GM12878 (cell line): ENCODE data around the gene GNA14. TPM values are rescaled to one million over a fixed set of nuclear protein-coding genes. Genes with fewer than 3 reads are reported as not detected.

Source experiments
- ATAC-seq: fragments of 200-7000 bp; cut with Tn5 transposase; 3 replicates; pipeline ENCODE4 v1.9.1; 2020; ENCODE audit warnings: mild to moderate bottlenecking, moderate library complexity
- BruUV-seq: library from RNA; stranded (reverse); fragments of 400-500 nt; replicated peaks from 2 replicates; lab custom pipeline; 2021; lab: Mats Ljungman, UMichigan
- CTCF ChIA-PET: fragments of 300-600 bp; sonication (Branson Sonifier 250); formaldehyde crosslinking; extraction: SDS; loops from one replicate; lab custom pipeline; 2021; ENCODE audit warnings: inconsistent platforms; lab: Yijun Ruan, JAX
- POLR2A ChIA-PET: fragments of 350-600 bp; formaldehyde crosslinking; extraction: SDS; loops from one replicate; lab custom pipeline; 2021; ENCODE audit warnings: inconsistent platforms; lab: Charles Lee
- RAD21 ChIA-PET: fragments of 300-600 bp; sonication (Branson Sonifier 250); formaldehyde crosslinking; loops from one replicate; lab custom pipeline; 2023; ENCODE audit warnings: antibody characterized with exemption; ENCODE audit not compliant: unreplicated experiment; lab: Charles Lee
- SMC1A ChIA-PET: fragments of 300-600 bp; sonication (Branson Sonifier 250); formaldehyde crosslinking; loops from one replicate; lab custom pipeline; 2023; ENCODE audit not compliant: unreplicated experiment, uncharacterized antibody; lab: Charles Lee
- DNase-seq: peaks from one replicate; pipeline ENCODE4 v3.0.0-alpha.2; 2011; ENCODE audit warnings: low read depth, low spot score
- FAIRE-seq: peaks from 3 replicates; lab custom pipeline; 2011; peaks lifted over from hg19 to GRCh38; lab: Jason Lieb, UNC
- H2AFZ ChIP-seq: 2 replicates; pipeline ENCODE4 v1.6.0; 2011; ENCODE audit warnings: low read depth, low read length, control low read depth; ENCODE audit not compliant: control insufficient read depth
- H3K27ac ChIP-seq: 2 replicates; pipeline ENCODE4 v1.5.1; 2011; ENCODE audit warnings: control low read depth; ENCODE audit not compliant: control insufficient read depth, insufficient read depth
- H3K27me3 ChIP-seq, 2 experiments: replicated peaks in 1 of 2; 2 replicates each; pipeline versions ENCODE4 v1.6.0 to v1.6.1; 2011; ENCODE audit warnings: low read length in 1 of 2; ENCODE audit not compliant: control insufficient read depth in 2 of 2, insufficient read depth in 2 of 2
- H3K36me3 ChIP-seq, 2 experiments: 2 replicates each; pipeline ENCODE4 v1.5.1; 2011; ENCODE audit warnings: low read length in 1 of 2; ENCODE audit not compliant: control insufficient read depth in 2 of 2, insufficient read depth in 2 of 2
- H3K4me1 ChIP-seq: 2 replicates; pipeline ENCODE4 v1.6.1; 2011; ENCODE audit warnings: mild to moderate bottlenecking, low read length, moderate library complexity, mixed read lengths; ENCODE audit not compliant: control insufficient read depth, insufficient read depth
- H3K4me2 ChIP-seq: 2 replicates; pipeline ENCODE4 v1.6.0; 2011; ENCODE audit warnings: control low read depth; ENCODE audit not compliant: control insufficient read depth, insufficient read depth
- H3K4me3 ChIP-seq: fragments of 200-600 bp; sonication (generic); 2 replicates; pipeline ENCODE4 v1.5.1; 2016
- H3K79me2 ChIP-seq: 2 replicates; pipeline ENCODE4 v1.6.0; 2011; ENCODE audit warnings: low read length; ENCODE audit not compliant: control insufficient read depth, insufficient read depth
- H3K9ac ChIP-seq: 2 replicates; pipeline ENCODE4 v1.8.0; 2011; ENCODE audit warnings: low read length, control low read depth, mixed read lengths; ENCODE audit not compliant: control insufficient read depth, insufficient read depth
- H3K9me3 ChIP-seq: replicated peaks from 3 replicates; pipeline ENCODE4 v1.5.1; 2011; ENCODE audit warnings: mild to moderate bottlenecking, low read length; ENCODE audit not compliant: control insufficient read depth, insufficient read depth
- H4K20me1 ChIP-seq: 2 replicates; pipeline ENCODE4 v1.6.0; 2011; ENCODE audit not compliant: control insufficient read depth, insufficient read depth
- CBFB ChIP-seq: IDR thresholded peaks from 2 replicates; pipeline ENCODE4 v1.6.1; 2016; ENCODE audit warnings: antibody characterized with exemption, low read depth
- CHD2 ChIP-seq: IDR thresholded peaks from 2 replicates; pipeline ENCODE4 v1.6.1; 2011; ENCODE audit warnings: low read depth, low read length, improper control_type of control experiment, borderline replicate concordance
- ELK1 ChIP-seq: IDR thresholded peaks from 2 replicates; pipeline ENCODE4 v1.6.1; 2012; ENCODE audit warnings: low read depth, low read length, improper control_type of control experiment
- ESRRA ChIP-seq: IDR thresholded peaks from 2 replicates; pipeline ENCODE4 v1.6.1; 2012; ENCODE audit warnings: mild to moderate bottlenecking, low read length, improper control_type of control experiment
- GABPA ChIP-seq: IDR thresholded peaks from 2 replicates; pipeline ENCODE4 v1.6.1; 2014; ENCODE audit warnings: antibody characterized with exemption, low read depth, mild to moderate bottlenecking, inconsistent platforms
- GATAD2B ChIP-seq: fragments of 450-650 bp; conservative IDR thresholded peaks from 2 replicates; pipeline ENCODE4 v1.6.1; 2017; ENCODE audit warnings: low read depth, mild to moderate bottlenecking, moderate library complexity
- KLF5 ChIP-seq: fragments of 450-650 bp; IDR thresholded peaks from 2 replicates; pipeline ENCODE4 v1.6.1; 2014; ENCODE audit warnings: mild to moderate bottlenecking; ENCODE audit not compliant: partially characterized antibody
- LARP7 ChIP-seq: fragments of 450-650 bp; IDR thresholded peaks from 2 replicates; pipeline ENCODE4 v1.6.1; 2017; ENCODE audit warnings: mild to moderate bottlenecking
- NFYA ChIP-seq: IDR thresholded peaks from 2 replicates; pipeline ENCODE4 v1.6.1; 2011; ENCODE audit warnings: low read depth, mild to moderate bottlenecking, low read length, improper control_type of control experiment, borderline replicate concordance
- NR2C2 ChIP-seq: IDR thresholded peaks from 2 replicates; pipeline ENCODE4 v1.6.1; 2011; ENCODE audit warnings: borderline replicate concordance, low read depth; ENCODE audit not compliant: control insufficient read depth, insufficient read length
- RUNX3 ChIP-seq: IDR thresholded peaks from 2 replicates; pipeline ENCODE4 v1.6.1; 2012; ENCODE audit warnings: low read length, inconsistent platforms
- SIX5 ChIP-seq: IDR thresholded peaks from 2 replicates; pipeline ENCODE4 v1.6.1; 2011; ENCODE audit warnings: mild to moderate bottlenecking, low read depth, low read length, moderate library complexity; ENCODE audit not compliant: severe bottlenecking
- SP1 ChIP-seq: IDR thresholded peaks from one replicate; pipeline ENCODE4 v1.6.1; 2011; ENCODE audit warnings: low read depth, low read length
- SREBF1 ChIP-seq: IDR thresholded peaks from 2 replicates; pipeline ENCODE4 v1.6.1; 2012; ENCODE audit warnings: mild to moderate bottlenecking, low read length
- SUZ12 ChIP-seq: fragments of 200-600 bp; sonication (generic); IDR thresholded peaks from one replicate; pipeline ENCODE4 v1.6.1; 2018; ENCODE audit warnings: antibody characterized with exemption, mild to moderate bottlenecking; ENCODE audit not compliant: unreplicated experiment
- TBL1XR1 ChIP-seq: IDR thresholded peaks from 2 replicates; pipeline ENCODE4 v1.6.1; 2012; ENCODE audit warnings: low read depth, low read length, improper control_type of control experiment
- ZNF217 ChIP-seq: fragments of 450-650 bp; IDR thresholded peaks from 2 replicates; pipeline ENCODE4 v1.6.1; 2017; ENCODE audit warnings: antibody characterized with exemption, mild to moderate bottlenecking
- ZNF24 ChIP-seq: fragments of 450-650 bp; IDR thresholded peaks from 2 replicates; pipeline ENCODE4 v1.6.1; 2017; ENCODE audit warnings: antibody characterized with exemption, mild to moderate bottlenecking
- WGBS: methylation state at CpG from one replicate; pipeline ENCODE4 v1.1.6; 2016; ENCODE audit warnings: low lambda C conversion rate; ENCODE audit not compliant: insufficient replicate concordance, insufficient coverage; ENCODE audit errors: missing lambda C conversion rate; 5-methylcytosine and 5-hydroxymethylcytosine counted together
- in situ Hi-C: fragments of 300-500 bp; cut with MboI; formaldehyde crosslinking; loops from 9 replicates; pipeline ENCODE4 v1.14.3; 2018; ENCODE audit warnings: mixed read lengths
- intact Hi-C: fragments of 100-400 bp; cut with micrococcal nuclease; formaldehyde crosslinking; loops from one replicate; pipeline ENCODE4 v1.14.2; 2022; ENCODE audit not compliant: unreplicated experiment
- polyA plus RNA-seq, 11 experiments: library from polyadenylated mRNA; depleted of rRNA in 4 of 11; unstranded in 6 of 11; stranded (reverse) in 5 of 11; fragments of >200 nt; fragmentation: Nextera tagmentation in 4 of 11; fragmentation: Illumina TruSeq in 1 of 11; extraction: Ambion mirVana in 4 of 11; extraction: Trizol in 1 of 11; gene quantifications; 1 replicate in 1 of 11; 2 replicates in 10 of 11; pipeline versions ENCODE4 v1.2.1 to v1.2.3, GENCODE V29; 2011 to 2016; ENCODE audit warnings: inconsistent platforms in 2 of 11, missing spikeins in 2 of 11, low read depth in 1 of 11
- total RNA-seq, 4 experiments: library from RNA; depleted of rRNA in 3 of 4; stranded (reverse); fragments of >200 nt in 3 of 4; fragmentation: Illumina TruSeq in 1 of 4; extraction: Trizol in 1 of 4; gene quantifications; 2 replicates each; pipeline versions ENCODE4 v1.2.1 to v1.2.3, GENCODE V29; 2013 to 2021
- TF ChIP-seq, protein P1 (sequence below): IDR thresholded peaks from 2 replicates; pipeline ENCODE4 v1.6.1; 2011; ENCODE audit warnings: borderline replicate concordance, low read depth, mild to moderate bottlenecking, moderate library complexity, mixed read lengths, low read length; ENCODE audit not compliant: insufficient read depth; ENCODE audit errors: extremely low read length

GNA14 gene
- total and polyA plus RNA-seq, 10 of the 15 experiments (the other 5 are each of a cell fraction or from before 2014, with no cell fraction given), result 0.17 TPM; not detected in 9

DNA sequence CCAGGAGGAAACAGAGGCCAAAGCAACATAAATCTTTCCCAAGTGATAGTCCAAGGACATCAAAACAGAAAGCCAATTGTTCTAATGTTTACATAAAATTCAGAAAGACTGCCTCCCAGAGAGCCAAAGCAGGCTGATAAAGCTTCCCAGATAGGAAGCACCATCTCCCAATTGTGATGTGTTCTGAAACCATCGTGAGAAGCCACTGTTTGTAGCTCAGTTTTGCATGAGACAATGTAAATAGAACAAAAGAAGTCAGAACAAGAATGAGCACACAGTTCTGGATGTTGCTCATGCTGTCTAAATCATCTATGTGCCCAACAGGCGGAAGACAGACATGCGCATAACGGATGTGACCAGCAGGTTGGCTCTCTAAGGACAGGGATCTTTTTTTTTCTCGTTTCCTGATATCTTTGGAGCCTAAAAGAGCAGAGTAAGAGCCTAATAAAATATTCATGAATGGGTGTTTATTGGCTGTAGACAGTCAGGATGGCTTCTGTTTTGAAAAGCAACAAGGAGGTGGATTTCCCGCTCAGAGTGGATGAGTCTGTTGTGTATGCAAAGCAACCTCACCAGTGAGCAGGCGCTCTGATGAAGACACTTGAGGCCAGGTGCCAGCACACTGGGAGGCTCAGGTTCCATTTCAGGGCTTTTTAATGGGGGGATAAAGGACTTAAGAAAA lies 113.6 kb downstream of the GNA14 start (continued):
- TF ChIP-seq CBFB (no peak), NFYA (no peak), ELK1 (no peak)

- RAD21 ChIA-PET, result no interaction called here
- Histone ChIP-seq H2AFZ (no peak overlapping the region), H3K36me3 (no peaks in the 10 kb centered on the region), H4K20me1 (no peaks in the 10 kb centered on the region), H3K4me1 (no peaks in the 10 kb centered on the region), H3K9me3 (no peaks in the 10 kb centered on the region), H3K9ac (no peak overlapping the region), H3K4me2 (no peak overlapping the region), H3K4me3 (no peak overlapping the region), H3K27ac (no peak overlapping the region), H3K27me3 (no peaks in the 10 kb centered on the region), H3K79me2 (no peaks in the 10 kb centered on the region)
- no peak for TF ChIP-seq SUZ12
- no peak for TF ChIP-seq LARP7
- TF ChIP-seq ESRRA, result no peak
- TF ChIP-seq ZNF24, result no peak
- TF ChIP-seq SREBF1, result no peak
- no peak for TF ChIP-seq NR2C2
- TF ChIP-seq TBL1XR1, result no peak
- TF ChIP-seq, protein P1, sequence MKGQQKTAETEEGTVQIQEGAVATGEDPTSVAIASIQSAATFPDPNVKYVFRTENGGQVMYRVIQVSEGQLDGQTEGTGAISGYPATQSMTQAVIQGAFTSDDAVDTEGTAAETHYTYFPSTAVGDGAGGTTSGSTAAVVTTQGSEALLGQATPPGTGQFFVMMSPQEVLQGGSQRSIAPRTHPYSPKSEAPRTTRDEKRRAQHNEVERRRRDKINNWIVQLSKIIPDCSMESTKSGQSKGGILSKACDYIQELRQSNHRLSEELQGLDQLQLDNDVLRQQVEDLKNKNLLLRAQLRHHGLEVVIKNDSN, result no peak
- no peak for TF ChIP-seq SP1
- TF ChIP-seq RUNX3, result no peak
- TF ChIP-seq KLF5, result no peak
- TF ChIP-seq GABPA, result no peak
- TF ChIP-seq SIX5, result no peak
- no peak for TF ChIP-seq GATAD2B
- no peak for TF ChIP-seq ZNF217
- TF ChIP-seq CHD2, result no peak
- in situ Hi-C loops, result no loop called here
- no TSS peak for BruUV-seq
- SMC1A ChIA-PET, result no interaction called here
- CTCF ChIA-PET, result no interaction called here
- no peak for DNase-seq
- POLR2A ChIA-PET, result no interaction called here
- intact Hi-C loops, result no loop called here
- no peak for ATAC-seq
- 33% methylated on average over 3 of the region's 3 CpGs for WGBS
- FAIRE-seq, result no peak
Observed at GRCh38 chr9:77533671-77534070, 114.5 kb downstream of the GNA14 start.
